OCI-LY7 (cell line): ENCODE data around the gene MIER3.

Experiments
- CTCF ChIP-seq: fragments of 200-600 bp; sonication (generic); conservative IDR thresholded peaks from 2 replicates; pipeline ENCODE4 v1.5.1; 2014; ENCODE audit warnings: mild to moderate bottlenecking, antibody characterized with exemption, low read length, moderate library complexity, mixed read lengths
- EZH2phosphoT487 ChIP-seq: fragments of 200-600 bp; sonication (generic); IDR thresholded peaks from 2 replicates; pipeline ENCODE4 v1.6.1; 2018; ENCODE audit warnings: low read depth, borderline replicate concordance, mild to moderate bottlenecking, mixed run types, antibody characterized with exemption, low read length, moderate library complexity, mixed read lengths

- TF ChIP-seq CTCF (no peak), EZH2phosphoT487 (no peak)
These were observed 31.9 kb upstream of the MIER3 start for GRCh38 chr5:56983593-56984361.
